ENCODE data around the gene GPHA2.

GRCh38 chr11:64892838-64893193 is 42.9 kb downstream of the GPHA2 start:
- TF ChIP-seq POLR2AphosphoS5 (IDR thresholded peaks at IDR 0.05; ENCODE audit: low read depth, low read length): no peak
- no peak for TF ChIP-seq RFX5 (IDR thresholded peaks at IDR 0.05; ENCODE audit: low read length)
- TF ChIP-seq, protein P1, sequence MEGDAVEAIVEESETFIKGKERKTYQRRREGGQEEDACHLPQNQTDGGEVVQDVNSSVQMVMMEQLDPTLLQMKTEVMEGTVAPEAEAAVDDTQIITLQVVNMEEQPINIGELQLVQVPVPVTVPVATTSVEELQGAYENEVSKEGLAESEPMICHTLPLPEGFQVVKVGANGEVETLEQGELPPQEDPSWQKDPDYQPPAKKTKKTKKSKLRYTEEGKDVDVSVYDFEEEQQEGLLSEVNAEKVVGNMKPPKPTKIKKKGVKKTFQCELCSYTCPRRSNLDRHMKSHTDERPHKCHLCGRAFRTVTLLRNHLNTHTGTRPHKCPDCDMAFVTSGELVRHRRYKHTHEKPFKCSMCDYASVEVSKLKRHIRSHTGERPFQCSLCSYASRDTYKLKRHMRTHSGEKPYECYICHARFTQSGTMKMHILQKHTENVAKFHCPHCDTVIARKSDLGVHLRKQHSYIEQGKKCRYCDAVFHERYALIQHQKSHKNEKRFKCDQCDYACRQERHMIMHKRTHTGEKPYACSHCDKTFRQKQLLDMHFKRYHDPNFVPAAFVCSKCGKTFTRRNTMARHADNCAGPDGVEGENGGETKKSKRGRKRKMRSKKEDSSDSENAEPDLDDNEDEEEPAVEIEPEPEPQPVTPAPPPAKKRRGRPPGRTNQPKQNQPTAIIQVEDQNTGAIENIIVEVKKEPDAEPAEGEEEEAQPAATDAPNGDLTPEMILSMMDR (IDR thresholded peaks at IDR 0.05): no peak
- TF ChIP-seq YY1 (IDR thresholded peaks at IDR 0.05; ENCODE audit: low read depth): no peak
- no peak for TF ChIP-seq NFIC (IDR thresholded peaks at IDR 0.05; ENCODE audit: borderline replicate concordance)
- TF ChIP-seq EZH2phosphoT487 (IDR thresholded peaks at IDR 0.05; ENCODE audit: borderline replicate concordance, low read depth): no peak
- no peak for TF ChIP-seq SMC3 (IDR thresholded peaks at IDR 0.05; ENCODE audit: low read depth, low read length)
- no peak for TF ChIP-seq CHD2 (IDR thresholded peaks at IDR 0.05; ENCODE audit: low read length, partially characterized antibody)
- TF ChIP-seq, protein P2, sequence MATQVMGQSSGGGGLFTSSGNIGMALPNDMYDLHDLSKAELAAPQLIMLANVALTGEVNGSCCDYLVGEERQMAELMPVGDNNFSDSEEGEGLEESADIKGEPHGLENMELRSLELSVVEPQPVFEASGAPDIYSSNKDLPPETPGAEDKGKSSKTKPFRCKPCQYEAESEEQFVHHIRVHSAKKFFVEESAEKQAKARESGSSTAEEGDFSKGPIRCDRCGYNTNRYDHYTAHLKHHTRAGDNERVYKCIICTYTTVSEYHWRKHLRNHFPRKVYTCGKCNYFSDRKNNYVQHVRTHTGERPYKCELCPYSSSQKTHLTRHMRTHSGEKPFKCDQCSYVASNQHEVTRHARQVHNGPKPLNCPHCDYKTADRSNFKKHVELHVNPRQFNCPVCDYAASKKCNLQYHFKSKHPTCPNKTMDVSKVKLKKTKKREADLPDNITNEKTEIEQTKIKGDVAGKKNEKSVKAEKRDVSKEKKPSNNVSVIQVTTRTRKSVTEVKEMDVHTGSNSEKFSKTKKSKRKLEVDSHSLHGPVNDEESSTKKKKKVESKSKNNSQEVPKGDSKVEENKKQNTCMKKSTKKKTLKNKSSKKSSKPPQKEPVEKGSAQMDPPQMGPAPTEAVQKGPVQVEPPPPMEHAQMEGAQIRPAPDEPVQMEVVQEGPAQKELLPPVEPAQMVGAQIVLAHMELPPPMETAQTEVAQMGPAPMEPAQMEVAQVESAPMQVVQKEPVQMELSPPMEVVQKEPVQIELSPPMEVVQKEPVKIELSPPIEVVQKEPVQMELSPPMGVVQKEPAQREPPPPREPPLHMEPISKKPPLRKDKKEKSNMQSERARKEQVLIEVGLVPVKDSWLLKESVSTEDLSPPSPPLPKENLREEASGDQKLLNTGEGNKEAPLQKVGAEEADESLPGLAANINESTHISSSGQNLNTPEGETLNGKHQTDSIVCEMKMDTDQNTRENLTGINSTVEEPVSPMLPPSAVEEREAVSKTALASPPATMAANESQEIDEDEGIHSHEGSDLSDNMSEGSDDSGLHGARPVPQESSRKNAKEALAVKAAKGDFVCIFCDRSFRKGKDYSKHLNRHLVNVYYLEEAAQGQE (IDR thresholded peaks at IDR 0.05; ENCODE audit: low read depth, low read length): no peak
- no peak for TF ChIP-seq TAF1 (IDR thresholded peaks at IDR 0.05; ENCODE audit: borderline replicate concordance, low read depth, low read length)
- TF ChIP-seq, protein P3, sequence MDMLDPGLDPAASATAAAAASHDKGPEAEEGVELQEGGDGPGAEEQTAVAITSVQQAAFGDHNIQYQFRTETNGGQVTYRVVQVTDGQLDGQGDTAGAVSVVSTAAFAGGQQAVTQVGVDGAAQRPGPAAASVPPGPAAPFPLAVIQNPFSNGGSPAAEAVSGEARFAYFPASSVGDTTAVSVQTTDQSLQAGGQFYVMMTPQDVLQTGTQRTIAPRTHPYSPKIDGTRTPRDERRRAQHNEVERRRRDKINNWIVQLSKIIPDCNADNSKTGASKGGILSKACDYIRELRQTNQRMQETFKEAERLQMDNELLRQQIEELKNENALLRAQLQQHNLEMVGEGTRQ (IDR thresholded peaks at IDR 0.05; ENCODE audit: borderline replicate concordance, low read depth, low read length): no peak
- no peak for TF ChIP-seq FOSL2 (IDR thresholded peaks at IDR 0.05; ENCODE audit: borderline replicate concordance, low read depth)
- TF ChIP-seq USF1 (IDR thresholded peaks at IDR 0.05; ENCODE audit: borderline replicate concordance, low read depth): no peak
- no peak for TF ChIP-seq GABPA (IDR thresholded peaks at IDR 0.05; ENCODE audit: low read depth)
